GM12878 (cell line): ENCODE data around the gene SNAP47.

ENCODE experiments used
- BRCA1 ChIP-seq: IDR thresholded peaks from 2 replicates; pipeline ENCODE4 v1.6.1; 2011; ENCODE audit warnings: low read depth, low read length, improper control_type of control experiment
- FOXK2 ChIP-seq: fragments of 450-650 bp; IDR thresholded peaks from 2 replicates; pipeline ENCODE4 v1.6.1; 2017; ENCODE audit warnings: mild to moderate bottlenecking, moderate library complexity

GRCh38 chr1:227729144-227729880 is 5.9 kb upstream of the SNAP47 start:
- TF ChIP-seq FOXK2 (no peak), BRCA1 (no peak)
